Adipose tissue (tissue), 3 donors: ENCODE data around the gene ARSD. TPM values are rescaled to one million over a fixed set of nuclear protein-coding genes. Genes with fewer than 3 reads are reported as not detected.

ENCODE experiments used
- H3K27ac ChIP-seq: one replicate; pipeline ENCODE4 v1.5.1; 2013; ENCODE audit warnings: low read depth, low read length
- WGBS, 3 donors: extraction: QIAGEN DNeasy Blood & Tissue Kit; methylation state at CpG; one replicate each; pipeline ENCODE4 v1.1.7; 2013; 5-methylcytosine and 5-hydroxymethylcytosine counted together
- polyA plus RNA-seq, 3 donors: library from polyadenylated mRNA; stranded (reverse); fragments of 200-250 nt; gene quantifications; one replicate each; pipeline ENCODE4 v1.2.3, GENCODE V29; 2013
- donor health status: healthy with polysubstance abuse.
- donor health status: Bipolar disorder and iron deficiency.
- donor health status: healthy.

The ARSD gene
- polyA plus RNA-seq, 3 donors: 5.4 to 22.1 (median 17.9) TPM

DNA sequence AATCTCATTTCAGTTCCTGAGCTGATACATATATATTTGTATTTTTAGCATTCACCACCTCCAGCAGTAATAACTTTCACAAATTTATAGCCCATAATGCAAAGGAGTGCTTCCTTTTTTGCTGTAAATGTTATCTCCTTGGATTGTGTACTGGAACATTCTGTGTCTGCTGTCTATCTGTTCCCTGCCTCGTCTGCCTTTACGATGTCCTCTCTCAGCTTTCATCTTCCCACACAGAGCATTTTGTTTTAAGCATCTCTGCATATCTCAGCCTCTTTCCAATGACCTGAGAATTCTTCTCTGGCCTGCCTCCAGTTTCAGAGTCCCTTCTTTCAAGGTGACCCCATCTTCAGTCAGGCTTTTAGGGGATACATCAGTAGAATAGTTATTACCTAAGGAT, 57.3 kb downstream of the ARSD start:
- 54 to 88% (median 70%) methylated on average over 2 of the region's 2 CpGs for WGBS, 3 donors
- no peak overlapping the region for H3K27ac ChIP-seq

- no peak overlapping the region for H3K27ac ChIP-seq
Observed at GRCh38 chrX:2870650-2871049, 58.5 kb downstream of the ARSD start.

DNA sequence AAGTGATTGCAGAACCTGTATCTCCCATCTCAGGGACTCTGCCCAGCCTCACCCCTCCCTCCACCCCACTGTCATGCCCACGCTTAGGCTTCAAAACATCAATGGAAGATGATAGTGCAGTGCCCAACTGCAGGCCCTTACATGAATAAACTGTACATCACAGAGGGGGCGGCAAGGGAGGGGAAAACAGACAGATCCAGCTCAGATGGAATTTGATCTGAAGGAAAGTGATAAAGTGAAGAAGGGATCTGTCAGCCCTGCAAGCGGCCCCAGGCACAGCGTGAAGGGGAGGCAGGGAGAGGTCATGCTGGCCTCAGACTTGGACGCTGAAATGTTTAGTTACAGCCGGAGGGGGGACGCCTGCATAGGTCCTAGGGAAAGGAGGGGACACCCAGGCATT, 61.9 kb downstream of the ARSD start:
- 79 to 88% (median 87%) methylated on average over 6 to 7 of the region's 7 CpGs for WGBS, 3 donors
- H3K27ac ChIP-seq: no peak overlapping the region

DNA sequence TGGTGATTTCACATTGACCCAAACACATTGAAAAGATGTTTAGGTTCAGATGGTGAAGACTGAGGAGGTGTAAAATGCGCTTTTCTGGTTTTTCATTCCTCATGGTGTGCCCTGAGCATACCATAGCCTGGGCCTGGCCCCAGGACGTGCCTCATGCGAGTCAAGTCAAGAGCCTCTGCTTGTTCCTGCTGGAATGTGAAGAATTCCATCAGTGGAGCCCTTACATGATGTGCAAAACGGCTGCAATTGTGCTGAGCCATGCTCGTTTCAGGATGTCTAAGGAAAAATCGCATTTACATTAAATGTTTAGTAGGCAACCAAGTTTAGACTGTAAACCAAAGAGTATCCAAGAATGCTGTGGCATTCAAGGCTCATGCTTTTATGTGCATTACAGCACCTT, 65.5 kb downstream of the ARSD start:
- no peak overlapping the region for H3K27ac ChIP-seq
- 62 to 81% (median 76%) methylated on average over 6 of the region's 6 CpGs for WGBS, 3 donors

DNA sequence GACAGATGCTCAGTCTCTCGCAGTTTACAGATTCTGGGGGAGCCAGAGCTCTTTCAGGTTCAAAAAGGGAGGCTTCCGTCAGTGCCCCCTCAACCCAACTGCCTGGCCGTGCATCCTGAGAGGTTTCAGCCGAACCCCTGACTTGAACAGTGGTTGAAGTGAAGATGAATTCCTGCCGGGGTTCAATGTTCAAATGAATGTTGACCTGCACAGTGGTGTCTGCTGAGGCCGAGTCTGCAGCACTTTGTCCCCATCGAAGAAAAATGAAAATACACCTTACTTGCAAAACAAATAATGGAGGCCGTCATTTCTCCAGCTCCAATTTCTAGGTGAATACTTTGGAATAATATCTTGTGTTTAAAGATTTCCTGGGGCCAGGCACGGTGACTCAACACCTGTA, 66.7 kb downstream of the ARSD start:
- 73 to 94% (median 84%) methylated on average over 9 of the region's 9 CpGs for WGBS, 3 donors
- no peak overlapping the region for H3K27ac ChIP-seq

DNA sequence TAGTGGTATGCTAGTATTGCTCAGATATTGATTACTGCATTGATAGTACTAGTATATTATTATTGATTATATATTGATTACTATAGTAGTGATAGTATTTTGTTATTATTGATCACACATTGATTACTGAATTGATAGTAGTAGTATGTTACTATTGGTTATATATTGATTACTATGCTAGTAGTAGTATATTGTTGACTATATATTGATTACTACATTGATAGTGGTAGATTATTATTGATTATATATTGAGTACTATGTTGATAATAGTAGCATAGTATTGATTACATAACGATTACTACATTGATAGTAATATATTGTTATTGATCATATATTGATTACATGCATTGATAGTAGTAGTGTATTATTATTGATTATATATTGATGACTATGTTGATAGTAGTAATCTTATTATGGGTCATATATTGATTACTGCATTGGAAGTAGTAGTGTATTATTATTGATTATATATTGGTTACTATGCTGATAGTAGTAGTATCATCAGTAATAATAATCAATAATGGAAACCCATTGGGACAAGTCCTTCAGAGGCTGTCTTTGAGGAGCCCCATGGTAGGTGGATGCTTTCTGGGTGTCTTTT, 69.8 kb downstream of the ARSD start:
- WGBS, 3 donors: 76 to 100% (median 91%) methylated on average over 1 of the region's 1 CpG
- H3K27ac ChIP-seq: no peak overlapping the region

DNA sequence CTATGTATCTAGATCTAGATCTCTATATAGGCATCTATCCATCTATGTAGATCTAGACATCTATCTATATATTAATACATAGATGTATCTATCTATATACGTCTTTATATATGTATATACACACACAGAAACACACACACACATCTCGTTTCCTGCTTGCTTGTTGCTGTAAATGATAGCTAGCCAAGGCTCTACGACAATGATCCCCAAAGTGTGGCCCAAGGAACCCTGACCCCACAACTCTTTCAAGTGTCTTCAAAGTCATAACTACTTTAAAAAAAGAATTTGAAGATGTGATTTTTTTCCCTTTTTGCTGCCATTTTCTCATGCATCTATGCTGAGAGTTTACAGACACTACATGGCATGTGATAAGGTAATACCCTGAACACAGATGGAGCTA, 71.6 kb downstream of the ARSD start:
- no peak overlapping the region for H3K27ac ChIP-seq
- WGBS, 3 donors: 86 to 91% (median 91%) methylated on average over 3 of the region's 3 CpGs

DNA sequence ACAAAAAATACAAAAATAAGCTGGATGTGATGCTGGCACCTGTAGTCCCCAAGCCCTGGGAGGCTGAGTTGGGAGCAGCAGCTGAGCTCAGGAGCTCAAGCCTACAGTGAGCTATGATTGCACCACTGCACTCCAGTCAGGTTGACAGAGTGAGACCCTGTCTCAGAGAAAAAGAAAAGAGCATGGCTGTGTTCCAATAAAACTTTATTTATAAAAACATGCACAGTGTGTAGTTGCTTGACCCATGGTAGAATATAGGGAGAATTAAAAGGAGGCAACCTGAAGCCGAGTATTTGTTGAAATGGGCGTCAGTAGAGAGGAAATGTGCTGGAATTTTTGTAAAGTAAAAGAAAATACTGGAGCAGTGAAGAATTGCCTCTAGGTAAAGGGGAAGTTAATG, 73.4 kb downstream of the ARSD start:
- H3K27ac ChIP-seq: no peak overlapping the region
- 97 to 100% (median 98%) methylated on average over 2 of the region's 2 CpGs for WGBS, 3 donors

DNA sequence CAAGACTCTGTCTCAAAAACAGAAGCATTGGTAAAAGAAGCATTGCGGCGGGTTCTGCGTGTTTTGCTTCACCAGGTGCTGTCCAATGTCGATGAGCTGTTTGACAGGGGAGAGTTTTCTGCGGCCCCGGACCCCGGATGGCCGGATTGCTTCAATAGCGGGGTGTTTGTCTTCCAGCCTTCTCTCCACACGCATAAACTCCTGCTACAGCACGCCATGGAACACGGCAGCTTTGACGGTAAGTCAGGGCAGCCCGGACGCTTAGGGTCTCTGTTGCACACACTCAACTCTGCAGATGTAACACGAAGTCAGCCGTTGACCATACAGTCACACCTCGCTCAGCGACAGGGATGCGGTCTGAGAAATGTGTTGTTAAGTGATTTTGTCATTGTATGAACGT, 74.2 kb downstream of the ARSD start:
- no peak overlapping the region for H3K27ac ChIP-seq
- WGBS, 3 donors: 95 to 96% (median 96%) methylated on average over 21 of the region's 21 CpGs

Other genes starting within 250 kb of the ARSD start
- 100 to 1,000 TPM; 150 to 408 (median 284) TPM for gene CD99, start 238.0 kb downstream of the ARSD start, polyA plus RNA-seq
- 1 to 10 TPM in 1 of 3 donors, under 1 TPM in 2; 0.08 to 1.7 (median 0.28) TPM for gene XG, start 177.3 kb downstream of the ARSD start, polyA plus RNA-seq
- 100 to 1,000 TPM in 1 of 3 donors, 10 to 100 TPM in 2; 13.6 to 441 (median 34.3) TPM for gene GYG2, start 100.4 kb downstream of the ARSD start, polyA plus RNA-seq
- under 1 TPM in 1 of 3 donors, not detected in 2; 0.06 TPM for gene ARSH, start 77.2 kb upstream of the ARSD start, polyA plus RNA-seq
- under 1 TPM in 1 of 3 donors, not detected in 2; 0.14 TPM for gene ARSF, start 112.1 kb upstream of the ARSD start, polyA plus RNA-seq